Neuronal stem cell (in vitro differentiated cells): ENCODE measurements around the gene MCTP1.
A peak's percentile ranks its signal among the peaks of the same experiment; 100 is the strongest.

Experiments
- DNase-seq: peaks from one replicate; pipeline ENCODE4 v3.0.0-alpha.2; 2013; ENCODE audit warnings: low spot score
- H2AFZ ChIP-seq: one replicate; pipeline ENCODE4 v1.6.1; 2013; ENCODE audit warnings: mild to moderate bottlenecking, low read length, inconsistent platforms
- H2AK5ac ChIP-seq: 2 replicates; pipeline ENCODE4 v1.6.1; 2013; ENCODE audit warnings: low read depth, mild to moderate bottlenecking, inconsistent platforms, low read length, moderate library complexity, mixed read lengths
- H2BK120ac ChIP-seq: 2 replicates; pipeline ENCODE4 v1.6.1; 2013; ENCODE audit warnings: low read depth, mild to moderate bottlenecking, inconsistent platforms, low read length, moderate library complexity, mixed read lengths
- H2BK12ac ChIP-seq: one replicate; pipeline ENCODE4 v1.6.1; 2013; ENCODE audit warnings: low read length, inconsistent platforms
- H2BK15ac ChIP-seq: 2 replicates; pipeline ENCODE4 v1.6.1; 2013; ENCODE audit warnings: mild to moderate bottlenecking, low read length, inconsistent platforms, mixed read lengths
- H2BK5ac ChIP-seq: one replicate; pipeline ENCODE4 v1.6.1; 2013; ENCODE audit warnings: inconsistent platforms, mild to moderate bottlenecking, low read length, moderate library complexity
- H3K14ac ChIP-seq: one replicate; pipeline ENCODE4 v1.6.1; 2013; ENCODE audit warnings: low read length, inconsistent platforms
- H3K18ac ChIP-seq: 2 replicates; pipeline ENCODE4 v1.6.1; 2013; ENCODE audit warnings: low read length, inconsistent platforms
- H3K23ac ChIP-seq: 2 replicates; pipeline ENCODE4 v1.6.1; 2013; ENCODE audit warnings: low read depth, mild to moderate bottlenecking, mixed read lengths, low read length, inconsistent platforms; ENCODE audit not compliant: poor library complexity
- H3K27ac ChIP-seq: replicated peaks from 3 replicates; pipeline ENCODE4 v1.5.1; 2013; ENCODE audit warnings: low read length, inconsistent platforms
- H3K27me3 ChIP-seq, 3 experiments: 2 replicates each; pipeline ENCODE4 v1.6.1; 2013; ENCODE audit warnings: low read length in 3 of 3, mild to moderate bottlenecking in 2 of 3, inconsistent platforms in 1 of 3, low read depth in 1 of 3, mixed read lengths in 1 of 3, moderate library complexity in 1 of 3; ENCODE audit not compliant: control insufficient read depth in 3 of 3, insufficient read depth in 3 of 3
- H3K36me3 ChIP-seq, 2 donors: replicated peaks in 1 of 2; 2 replicates each; pipeline ENCODE4 v1.6.1; 2013; ENCODE audit warnings: low read length in 2 of 2; ENCODE audit not compliant: control insufficient read depth in 2 of 2, insufficient read depth in 2 of 2
- H3K4ac ChIP-seq: 2 replicates; pipeline ENCODE4 v1.6.1; 2013; ENCODE audit warnings: inconsistent platforms, mild to moderate bottlenecking, low read length, moderate library complexity
- H3K4me1 ChIP-seq, 2 donors: 1 replicate in 1 of 2; 2 replicates in 1 of 2; pipeline ENCODE4 v1.6.1; 2013; ENCODE audit warnings: low read length in 2 of 2, low read depth in 1 of 2; ENCODE audit not compliant: control insufficient read depth in 2 of 2, insufficient read depth in 1 of 2
- H3K4me2 ChIP-seq: one replicate; pipeline ENCODE4 v1.6.1; 2013; ENCODE audit warnings: mild to moderate bottlenecking, low read length, inconsistent platforms; ENCODE audit not compliant: insufficient read depth, poor library complexity, severe bottlenecking
- H3K4me3 ChIP-seq, 2 donors: 2 replicates each; pipeline ENCODE4 v1.5.1; 2013; ENCODE audit warnings: low read length in 2 of 2, mild to moderate bottlenecking in 2 of 2, inconsistent platforms in 1 of 2, moderate library complexity in 1 of 2
- H3K79me1 ChIP-seq: one replicate; pipeline ENCODE4 v1.6.1; 2013; ENCODE audit warnings: low read depth, mild to moderate bottlenecking, inconsistent platforms, low read length, moderate library complexity
- H3K9ac ChIP-seq: one replicate; pipeline ENCODE4 v1.6.1; 2013; ENCODE audit warnings: mild to moderate bottlenecking, low read depth, low read length, inconsistent platforms; ENCODE audit not compliant: poor library complexity
- H3K9me3 ChIP-seq, 2 donors: replicated peaks in 1 of 2; 2 replicates each; pipeline versions ENCODE3 to v1.6.1; 2013; ENCODE audit warnings: low read length in 2 of 2, mild to moderate bottlenecking in 2 of 2, inconsistent platforms in 1 of 2, low read depth in 1 of 2, mixed read lengths in 1 of 2, moderate library complexity in 1 of 2; ENCODE audit not compliant: control insufficient read depth in 2 of 2, insufficient read depth in 1 of 2
- H4K8ac ChIP-seq: one replicate; pipeline ENCODE4 v1.6.1; 2013; ENCODE audit warnings: low read depth, mild to moderate bottlenecking, inconsistent platforms, low read length, moderate library complexity
- H4K91ac ChIP-seq: one replicate; pipeline ENCODE4 v1.6.1; 2013; ENCODE audit warnings: low read length, low read depth, mild to moderate bottlenecking, inconsistent platforms; ENCODE audit not compliant: poor library complexity
- WGBS, 2 donors: extraction: QIAGEN DNeasy Blood & Tissue Kit; methylation state at CpG; one replicate each; pipeline ENCODE4 v1.1.7; 2013; ENCODE audit warnings: missing lambda C conversion rate in 2 of 2, mixed read lengths in 1 of 2; ENCODE audit not compliant: insufficient read length in 2 of 2, insufficient replicate concordance in 1 of 2; ENCODE audit errors: extremely low coverage in 2 of 2; 5-methylcytosine and 5-hydroxymethylcytosine counted together

MCTP1 gene

GRCh38 chr5:94870511-94871183, 414.2 kb downstream of the MCTP1 start:
- no peak overlapping the region for H2BK12ac ChIP-seq
- no peak overlapping the region for H2AK5ac ChIP-seq
- no peak overlapping the region for H3K18ac ChIP-seq
- no peak overlapping the region for H3K4ac ChIP-seq
- no peak overlapping the region for H3K9ac ChIP-seq
- no peaks in the 10 kb centered on the region for H3K79me1 ChIP-seq
- H3K4me2 ChIP-seq: no peak overlapping the region
- no CpG with 5 or more reads among the region's 13 CpGs for WGBS, 2 donors
- no peak overlapping the region for H3K27ac ChIP-seq
- H4K91ac ChIP-seq: no peak overlapping the region
- H2BK15ac ChIP-seq: no peak overlapping the region
- no peaks in the 10 kb centered on the region for H3K36me3 ChIP-seq
- no peaks in the 10 kb centered on the region for H3K9me3 ChIP-seq
- H2AFZ ChIP-seq: peak overlapping the region; percentile 77
- no peak overlapping the region for H3K23ac ChIP-seq
- DNase-seq: peak; percentile 45
- H3K4me1 ChIP-seq: peaks cover 2 to 29% of the 10 kb centered on the region in 2 donors
- no peak overlapping the region for H4K8ac ChIP-seq
- no peak overlapping the region for H2BK120ac ChIP-seq
- H2BK5ac ChIP-seq: no peak overlapping the region
- peak overlapping the region in 1 of 2 donors; percentile 34 for H3K4me3 ChIP-seq
- no peak overlapping the region for H3K14ac ChIP-seq
- no peaks in the 10 kb centered on the region for H3K27me3 ChIP-seq

GRCh38 chr5:94869921-94870320, 415.0 kb downstream of the MCTP1 start:
- no peak overlapping the region for H4K8ac ChIP-seq
- no peak overlapping the region for H3K9ac ChIP-seq
- WGBS, 2 donors: no CpG with 5 or more reads among the region's 4 CpGs
- H2BK5ac ChIP-seq: no peak overlapping the region
- H2BK15ac ChIP-seq: no peak overlapping the region
- no peak overlapping the region for H2BK120ac ChIP-seq
- no peaks in the 10 kb centered on the region for H3K36me3 ChIP-seq
- no peak overlapping the region for H2BK12ac ChIP-seq
- no peak overlapping the region for H3K4me2 ChIP-seq
- H2AFZ ChIP-seq: peak overlapping the region; percentile 77
- H3K79me1 ChIP-seq: no peaks in the 10 kb centered on the region
- no peak overlapping the region for H3K4ac ChIP-seq
- no peak for DNase-seq
- H3K27ac ChIP-seq: no peak overlapping the region
- no peaks in the 10 kb centered on the region for H3K27me3 ChIP-seq
- H3K4me1 ChIP-seq: peaks cover 2 to 29% of the 10 kb centered on the region in 2 donors
- H3K23ac ChIP-seq: no peak overlapping the region
- H3K9me3 ChIP-seq: no peaks in the 10 kb centered on the region
- H4K91ac ChIP-seq: no peak overlapping the region
- H3K4me3 ChIP-seq: no peak overlapping the region
- H3K18ac ChIP-seq: no peak overlapping the region
- no peak overlapping the region for H3K14ac ChIP-seq
- H2AK5ac ChIP-seq: no peak overlapping the region

GRCh38 chr5:94863951-94864350, 420.9 kb downstream of the MCTP1 start:
- Histone ChIP-seq H2BK120ac (no peak overlapping the region), H3K4me3 (no peak overlapping the region), H3K4me2 (no peak overlapping the region), H3K14ac (no peak overlapping the region), H4K91ac (no peak overlapping the region), H2AK5ac (no peak overlapping the region), H3K18ac (no peak overlapping the region), H2BK15ac (no peak overlapping the region), H3K4me1 (peaks cover 3 to 22% of the 10 kb centered on the region in 2 donors), H3K27me3 (no peaks in the 10 kb centered on the region), H3K36me3 (no peaks in the 10 kb centered on the region), H2BK12ac (no peak overlapping the region), H3K9ac (no peak overlapping the region), H3K9me3 (no peaks in the 10 kb centered on the region), H4K8ac (no peak overlapping the region), H3K23ac (no peak overlapping the region), H3K4ac (no peak overlapping the region), H2BK5ac (no peak overlapping the region), H2AFZ (peak overlapping the region; percentile 50), H3K79me1 (no peaks in the 10 kb centered on the region), H3K27ac (no peak overlapping the region)
- DNase-seq: no peak
- WGBS, 2 donors: no CpG with 5 or more reads among the region's 3 CpGs

GRCh38 chr5:94857111-94857510, 427.8 kb downstream of the MCTP1 start:
- Histone ChIP-seq H3K4me3 (no peak overlapping the region), H2BK5ac (no peak overlapping the region), H3K36me3 (no peaks in the 10 kb centered on the region), H3K4me2 (no peak overlapping the region), H2BK120ac (no peak overlapping the region), H4K91ac (no peak overlapping the region), H3K14ac (no peak overlapping the region), H2BK15ac (no peak overlapping the region), H3K18ac (no peak overlapping the region), H3K9ac (no peak overlapping the region), H3K27me3 (no peaks in the 10 kb centered on the region), H3K27ac (no peak overlapping the region), H3K9me3 (no peaks in the 10 kb centered on the region), H3K79me1 (no peaks in the 10 kb centered on the region), H3K4me1 (peaks cover 1 to 7% of the 10 kb centered on the region in 2 donors), H2AK5ac (no peak overlapping the region), H2AFZ (no peak overlapping the region), H3K23ac (no peak overlapping the region), H4K8ac (no peak overlapping the region), H2BK12ac (no peak overlapping the region), H3K4ac (no peak overlapping the region)
- no peak for DNase-seq
- no CpG with 5 or more reads among the region's 2 CpGs for WGBS, 2 donors
